Measurements from ENCODE around the gene MOB4.

Gene MOB4

GRCh38 chr2:197516393-197516761 is 511 bp downstream of the MOB4 start:
- no peaks in the 10 kb centered on the region for H3K9me3 ChIP-seq
- peaks cover 5% of the 10 kb centered on the region for H3K4me1 ChIP-seq
- peak; percentile 28 for DNase-seq
- no peaks in the 10 kb centered on the region for H3K27me3 ChIP-seq
- H3K4me3 ChIP-seq (ENCODE audit: low read depth, low read length): peak overlapping the region; percentile 99
- TF ChIP-seq, protein P1, sequence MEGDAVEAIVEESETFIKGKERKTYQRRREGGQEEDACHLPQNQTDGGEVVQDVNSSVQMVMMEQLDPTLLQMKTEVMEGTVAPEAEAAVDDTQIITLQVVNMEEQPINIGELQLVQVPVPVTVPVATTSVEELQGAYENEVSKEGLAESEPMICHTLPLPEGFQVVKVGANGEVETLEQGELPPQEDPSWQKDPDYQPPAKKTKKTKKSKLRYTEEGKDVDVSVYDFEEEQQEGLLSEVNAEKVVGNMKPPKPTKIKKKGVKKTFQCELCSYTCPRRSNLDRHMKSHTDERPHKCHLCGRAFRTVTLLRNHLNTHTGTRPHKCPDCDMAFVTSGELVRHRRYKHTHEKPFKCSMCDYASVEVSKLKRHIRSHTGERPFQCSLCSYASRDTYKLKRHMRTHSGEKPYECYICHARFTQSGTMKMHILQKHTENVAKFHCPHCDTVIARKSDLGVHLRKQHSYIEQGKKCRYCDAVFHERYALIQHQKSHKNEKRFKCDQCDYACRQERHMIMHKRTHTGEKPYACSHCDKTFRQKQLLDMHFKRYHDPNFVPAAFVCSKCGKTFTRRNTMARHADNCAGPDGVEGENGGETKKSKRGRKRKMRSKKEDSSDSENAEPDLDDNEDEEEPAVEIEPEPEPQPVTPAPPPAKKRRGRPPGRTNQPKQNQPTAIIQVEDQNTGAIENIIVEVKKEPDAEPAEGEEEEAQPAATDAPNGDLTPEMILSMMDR (IDR thresholded peaks at IDR 0.05; ENCODE audit: low read depth, low read length): no peak
- H3K36me3 ChIP-seq: no peaks in the 10 kb centered on the region; the same call in 1 of the 2 replicates

DNA sequence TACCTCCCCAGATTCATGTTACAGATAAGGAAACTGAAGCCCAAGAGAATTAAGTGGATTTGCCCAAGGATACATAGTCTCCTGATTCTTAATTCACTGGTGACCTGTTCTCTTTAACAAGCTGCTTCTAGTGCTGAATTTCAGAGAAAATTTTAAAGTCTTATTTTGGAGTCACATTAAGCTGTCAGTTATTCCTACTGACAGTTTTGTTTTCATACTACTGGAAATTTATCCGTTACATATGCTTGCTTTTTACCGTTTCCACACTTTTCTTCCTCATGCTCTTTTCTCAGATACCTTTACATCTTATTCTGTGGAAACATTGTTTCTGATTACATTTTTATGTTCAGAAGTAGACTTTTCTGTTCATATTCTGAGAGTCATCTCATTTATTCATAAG is 1.3 kb downstream of the MOB4 start:
- Histone ChIP-seq H3K9me3 (no peaks in the 10 kb centered on the region), H3K4me1 (peaks cover 5% of the 10 kb centered on the region), H3K27me3 (no peaks in the 10 kb centered on the region), H3K4me3 (ENCODE audit: low read depth, low read length) (peak overlapping the region; percentile 99), H3K36me3 (no peaks in the 10 kb centered on the region; the same call in 1 of the 2 replicates)
- TF ChIP-seq, protein P1 (IDR thresholded peaks at IDR 0.05; ENCODE audit: low read depth, low read length): no peak
- no peak for DNase-seq

DNA sequence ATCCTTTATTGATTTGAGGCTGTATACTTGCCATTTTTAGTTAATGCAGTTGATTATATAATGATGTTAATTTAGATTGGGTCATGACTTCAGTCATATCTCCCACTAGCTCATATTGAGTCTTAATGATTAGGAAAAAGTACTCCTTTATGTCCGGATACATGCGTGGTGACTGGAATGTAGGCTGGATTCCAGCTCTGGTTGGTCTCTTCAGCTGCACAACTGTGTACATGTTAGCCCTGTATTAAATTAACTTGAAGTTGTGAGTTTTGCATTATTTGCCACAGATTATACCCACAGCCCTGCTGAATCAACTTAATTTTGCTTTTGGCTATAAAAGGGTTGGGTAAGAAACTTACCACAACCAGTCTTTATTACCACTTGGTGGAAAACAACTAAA is 22.5 kb downstream of the MOB4 start:
- Histone ChIP-seq H3K27me3 (no peaks in the 10 kb centered on the region), H3K36me3 (peaks cover 38% of the 10 kb centered on the region), H3K9me3 (no peaks in the 10 kb centered on the region), H3K4me3 (ENCODE audit: low read depth, low read length) (no peak overlapping the region), H3K4me1 (no peaks in the 10 kb centered on the region)
- TF ChIP-seq, protein P1 (IDR thresholded peaks at IDR 0.05; ENCODE audit: low read depth, low read length): no peak
- DNase-seq: no peak

DNA sequence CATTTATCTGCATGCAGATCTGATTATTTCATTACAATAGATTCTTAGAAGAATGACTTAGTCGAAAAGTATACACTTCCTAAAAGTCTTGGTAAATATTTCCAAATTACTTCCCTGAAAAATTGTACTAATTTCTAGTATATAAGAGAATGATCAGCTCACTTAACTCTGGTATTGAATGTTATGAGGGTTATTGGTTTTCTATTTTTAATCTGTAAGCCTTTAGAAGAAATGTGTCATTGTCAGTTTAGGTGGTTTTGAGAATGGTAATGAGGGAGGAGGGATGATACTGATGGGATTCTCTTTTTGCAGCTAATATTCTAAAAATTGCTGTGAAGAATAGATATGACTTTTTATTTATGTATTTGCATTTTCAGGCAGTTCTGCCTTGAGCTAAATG is 23.9 kb downstream of the MOB4 start:
- no peak for DNase-seq
- Histone ChIP-seq H3K36me3 (peaks cover 49% of the 10 kb centered on the region), H3K4me1 (no peaks in the 10 kb centered on the region), H3K4me3 (ENCODE audit: low read depth, low read length) (no peak overlapping the region), H3K27me3 (no peaks in the 10 kb centered on the region), H3K9me3 (no peaks in the 10 kb centered on the region)
- TF ChIP-seq, protein P1 (IDR thresholded peaks at IDR 0.05; ENCODE audit: low read depth, low read length): no peak

DNA sequence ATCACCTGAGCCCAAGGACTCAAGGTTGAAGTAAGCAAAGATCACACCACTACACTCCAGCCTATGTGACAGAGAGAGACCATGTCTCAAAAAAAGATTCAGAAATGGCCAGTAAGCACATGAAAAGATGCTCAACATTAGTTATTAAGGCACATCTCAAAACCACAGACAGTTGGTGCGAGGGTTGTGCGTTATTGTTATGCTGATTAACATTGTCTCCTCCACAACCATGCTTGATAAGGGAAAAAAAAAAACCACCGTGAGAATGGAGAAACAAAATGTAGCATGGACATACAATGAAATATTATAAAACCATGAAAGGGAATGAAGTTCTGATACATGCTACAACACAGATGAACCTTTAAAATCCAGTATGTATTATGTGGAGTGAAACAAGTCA is 27.3 kb downstream of the MOB4 start:
- Histone ChIP-seq H3K4me1 (no peaks in the 10 kb centered on the region), H3K27me3 (no peaks in the 10 kb centered on the region), H3K4me3 (ENCODE audit: low read depth, low read length) (no peak overlapping the region), H3K36me3 (peaks cover 53% of the 10 kb centered on the region), H3K9me3 (no peaks in the 10 kb centered on the region)
- no peak for DNase-seq
- TF ChIP-seq, protein P1 (IDR thresholded peaks at IDR 0.05; ENCODE audit: low read depth, low read length): no peak

DNA sequence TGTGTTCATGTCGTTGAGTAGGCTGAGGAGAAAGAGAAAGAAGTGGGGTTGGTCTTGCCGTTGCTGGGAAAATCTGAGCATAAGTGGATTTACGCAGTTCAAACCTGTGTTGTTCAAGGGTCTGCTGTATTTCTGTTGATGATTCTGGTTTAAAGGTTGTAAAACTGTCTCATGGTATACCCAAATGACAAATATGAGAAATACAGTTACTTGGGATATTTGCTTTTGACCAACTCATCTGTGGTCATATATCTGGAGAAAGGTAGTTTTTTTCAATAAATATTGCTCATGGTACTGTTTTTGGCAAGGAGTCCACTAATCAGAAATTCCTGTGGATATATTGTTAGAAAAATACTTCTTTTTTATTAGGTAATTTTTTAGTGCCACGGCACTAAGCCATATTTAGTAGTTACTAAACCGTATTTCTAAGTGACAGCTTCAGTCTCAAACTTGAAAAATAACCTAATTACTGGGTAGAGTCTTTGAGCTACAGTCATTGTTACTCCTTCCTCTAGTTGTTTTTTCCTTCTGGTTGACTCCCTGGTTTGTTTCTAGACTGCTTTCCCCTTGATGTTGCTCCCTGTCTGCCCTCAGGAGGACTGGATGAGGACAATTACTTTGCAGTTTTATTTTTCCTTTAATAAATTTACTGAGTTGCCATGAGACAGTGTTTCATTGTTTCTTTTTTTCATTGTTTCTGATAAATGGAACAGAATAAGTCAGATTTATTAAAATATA is 31.5 kb downstream of the MOB4 start:
- no peak for DNase-seq
- Histone ChIP-seq H3K27me3 (no peaks in the 10 kb centered on the region), H3K4me1 (no peaks in the 10 kb centered on the region), H3K36me3 (peaks cover 55% of the 10 kb centered on the region), H3K4me3 (ENCODE audit: low read depth, low read length) (no peak overlapping the region), H3K9me3 (no peaks in the 10 kb centered on the region)
- TF ChIP-seq, protein P1 (IDR thresholded peaks at IDR 0.05; ENCODE audit: low read depth, low read length): no peak
